IMR-90 (cell line): Measurements from ENCODE around the gene ABCC8. TPM values are rescaled to one million over a fixed set of nuclear protein-coding genes. Genes with fewer than 3 reads are reported as not detected.

Experiments
- ATAC-seq: fragments of 200-7000 bp; cut with Tn5 transposase; 2 replicates; pipeline ENCODE4 v1.9.1; 2020; ENCODE audit warnings: low read depth, mild to moderate bottlenecking, moderate library complexity
- BruUV-seq: library from RNA; stranded (reverse); fragments of 400-500 nt; replicated peaks from 2 replicates; lab custom pipeline; 2021; lab: Mats Ljungman, UMichigan
- CTCF ChIA-PET: fragments of 300-600 bp; formaldehyde crosslinking; extraction: SDS; loops from one replicate; lab custom pipeline; 2021; ENCODE audit warnings: antibody characterized with exemption; lab: Yijun Ruan, JAX
- POLR2A ChIA-PET: fragments of 300-600 bp; sonication (Branson Sonifier 250); formaldehyde crosslinking; loops from one replicate; lab custom pipeline; 2022; ENCODE audit warnings: antibody characterized with exemption; ENCODE audit not compliant: unreplicated experiment; lab: Charles Lee
- DNase-seq: peaks from one replicate; pipeline ENCODE4 v3.0.0; 2013
- H2AFZ ChIP-seq: replicated peaks from 2 replicates; pipeline ENCODE3; 2013; ENCODE audit warnings: low read length, mild to moderate bottlenecking; ENCODE audit not compliant: poor library complexity
- H2AK5ac ChIP-seq: 2 replicates; pipeline ENCODE4 v1.6.1; 2013; ENCODE audit warnings: low read depth, low read length, inconsistent platforms
- H2AK9ac ChIP-seq: replicated peaks from 2 replicates; pipeline ENCODE3; 2013; ENCODE audit warnings: mild to moderate bottlenecking, low read depth, low read length, moderate library complexity; ENCODE audit not compliant: poor library complexity
- H2BK120ac ChIP-seq: 2 replicates; pipeline ENCODE4 v1.6.1; 2013; ENCODE audit warnings: low read depth, low read length, inconsistent platforms
- H2BK15ac ChIP-seq: 3 replicates; pipeline ENCODE4 v1.6.1; 2013; ENCODE audit warnings: low read depth, low read length, inconsistent platforms
- H2BK20ac ChIP-seq: 2 replicates; pipeline ENCODE4 v1.6.1; 2013; ENCODE audit warnings: low read depth, mild to moderate bottlenecking, inconsistent platforms, low read length, moderate library complexity
- H2BK5ac ChIP-seq: 2 replicates; pipeline ENCODE4 v1.6.1; 2013; ENCODE audit warnings: mild to moderate bottlenecking, low read depth, low read length, inconsistent platforms; ENCODE audit not compliant: poor library complexity, severe bottlenecking
- H3K14ac ChIP-seq: replicated peaks from 2 replicates; pipeline ENCODE4 v1.6.1; 2013; ENCODE audit warnings: low read depth, low read length, inconsistent platforms
- H3K18ac ChIP-seq: 2 replicates; pipeline ENCODE4 v1.6.1; 2013; ENCODE audit warnings: low read depth, low read length, control low read depth
- H3K23ac ChIP-seq: 2 replicates; pipeline ENCODE4 v1.6.1; 2013; ENCODE audit warnings: low read depth, low read length, inconsistent platforms
- H3K27ac ChIP-seq: 2 replicates; pipeline ENCODE4 v1.5.1; 2013; ENCODE audit warnings: mild to moderate bottlenecking, control low read depth, low read length; ENCODE audit not compliant: insufficient read depth
- H3K27me3 ChIP-seq: 2 replicates; pipeline ENCODE4 v1.6.1; 2013; ENCODE audit warnings: low read length; ENCODE audit not compliant: control insufficient read depth, insufficient read depth
- H3K36me3 ChIP-seq: 2 replicates; pipeline ENCODE4 v1.6.1; 2013; ENCODE audit warnings: low read length, mixed read lengths; ENCODE audit not compliant: control insufficient read depth, insufficient read depth
- H3K4ac ChIP-seq: 2 replicates; pipeline ENCODE4 v1.6.1; 2013; ENCODE audit warnings: low read depth, low read length, inconsistent platforms
- H3K4me1 ChIP-seq: 2 replicates; pipeline ENCODE4 v1.6.1; 2013; ENCODE audit warnings: low read length, mixed read lengths; ENCODE audit not compliant: control insufficient read depth, insufficient read depth
- H3K4me2 ChIP-seq: 2 replicates; pipeline ENCODE4 v1.6.1; 2013; ENCODE audit warnings: low read depth, mild to moderate bottlenecking, control low read depth, low read length, moderate library complexity
- H3K4me3 ChIP-seq: 2 replicates; pipeline ENCODE4 v1.5.1; 2013; ENCODE audit warnings: low read depth, mild to moderate bottlenecking, control low read depth, low read length, moderate library complexity; ENCODE audit not compliant: insufficient read depth
- H3K56ac ChIP-seq: 2 replicates; pipeline ENCODE4 v1.6.1; 2013; ENCODE audit warnings: low read length, inconsistent platforms; ENCODE audit not compliant: insufficient read depth; ENCODE audit errors: extremely low read depth
- H3K79me1 ChIP-seq, 2 experiments: 2 replicates each; pipeline ENCODE4 v1.6.1; 2013; ENCODE audit warnings: low read length in 2 of 2, inconsistent platforms in 1 of 2, low read depth in 1 of 2
- H3K9ac ChIP-seq: 2 replicates; pipeline ENCODE4 v1.6.1; 2013; ENCODE audit warnings: low read depth, low read length, control low read depth
- H3K9me1 ChIP-seq: 2 replicates; pipeline ENCODE4 v1.6.1; 2013; ENCODE audit warnings: low read length, inconsistent platforms; ENCODE audit not compliant: insufficient read depth
- H3K9me3 ChIP-seq: 2 replicates; pipeline ENCODE4 v1.6.1; 2013; ENCODE audit warnings: low read length; ENCODE audit not compliant: control insufficient read depth, insufficient read depth
- H4K20me1 ChIP-seq: 2 replicates; pipeline ENCODE4 v1.6.1; 2013; ENCODE audit warnings: low read length, inconsistent platforms; ENCODE audit not compliant: insufficient read depth
- H4K5ac ChIP-seq: 2 replicates; pipeline ENCODE4 v1.6.1; 2013; ENCODE audit warnings: mild to moderate bottlenecking, low read depth, low read length, control low read depth
- H4K8ac ChIP-seq, 2 experiments: 2 replicates each; pipeline ENCODE4 v1.6.1; 2013; ENCODE audit warnings: low read depth in 2 of 2, low read length in 2 of 2, control low read depth in 1 of 2, inconsistent platforms in 1 of 2
- H4K91ac ChIP-seq: 2 replicates; pipeline ENCODE4 v1.6.1; 2013; ENCODE audit warnings: low read depth, low read length, inconsistent platforms; ENCODE audit not compliant: insufficient read depth
- CEBPB ChIP-seq: IDR thresholded peaks from 2 replicates; pipeline ENCODE4 v1.6.1; 2012; ENCODE audit warnings: low read depth, low read length, improper control_type of control experiment
- CHD1 ChIP-seq: IDR thresholded peaks from 2 replicates; pipeline ENCODE4 v1.6.1; 2012; ENCODE audit warnings: low read depth, low read length, improper control_type of control experiment
- CTCF ChIP-seq: conservative IDR thresholded peaks from 2 replicates; pipeline ENCODE4 v1.5.1; 2012; ENCODE audit warnings: mild to moderate bottlenecking, low read depth, low read length, improper control_type of control experiment
- FOS ChIP-seq: fragments of 150-350 bp; IDR thresholded peaks from 2 replicates; pipeline ENCODE4 v1.6.1; 2016; ENCODE audit warnings: low read depth, low read length
- MAZ ChIP-seq: IDR thresholded peaks from 2 replicates; pipeline ENCODE4 v1.6.1; 2012; ENCODE audit warnings: low read depth, mild to moderate bottlenecking, low read length, improper control_type of control experiment, moderate library complexity, borderline replicate concordance
- MXI1 ChIP-seq: IDR thresholded peaks from 2 replicates; pipeline ENCODE4 v1.6.1; 2012; ENCODE audit warnings: low read depth, mild to moderate bottlenecking, low read length, moderate library complexity, borderline replicate concordance
- NFE2L2 ChIP-seq: fragments of 150-350 bp; IDR thresholded peaks from 2 replicates; pipeline ENCODE4 v1.6.1; 2016; ENCODE audit warnings: low read depth, mild to moderate bottlenecking, low read length
- POLR2A ChIP-seq: IDR thresholded peaks from 2 replicates; pipeline ENCODE4 v1.6.1; 2012; ENCODE audit warnings: mild to moderate bottlenecking, low read depth, low read length
- RAD21 ChIP-seq: IDR thresholded peaks from 2 replicates; pipeline ENCODE4 v1.6.1; 2012; ENCODE audit warnings: low read length, improper control_type of control experiment
- RFX5 ChIP-seq: IDR thresholded peaks from 2 replicates; pipeline ENCODE4 v1.8.0; 2012; ENCODE audit warnings: low read depth, mild to moderate bottlenecking, low read length, moderate library complexity
- USF2 ChIP-seq: fragments of 150-350 bp; IDR thresholded peaks from 2 replicates; pipeline ENCODE4 v1.6.1; 2017; ENCODE audit warnings: mild to moderate bottlenecking, antibody characterized with exemption, low read length, low read depth
- WGBS, 2 experiments: methylation state at CpG; one replicate each; pipeline versions ENCODE4 v1.1.5 to v1.1.7; 2013; ENCODE audit warnings: missing lambda C conversion rate in 2 of 2; ENCODE audit not compliant: insufficient read length in 1 of 2; ENCODE audit errors: extremely low coverage in 2 of 2; 5-methylcytosine and 5-hydroxymethylcytosine counted together
- dilution Hi-C: fragments of 300-500 bp; cut with HindIII; formaldehyde crosslinking; loops from one replicate; pipeline ENCODE4 v1.14.3; 2018; ENCODE audit warnings: low sequenced_read_pairs; ENCODE audit not compliant: unreplicated experiment
- in situ Hi-C: fragments of 300-500 bp; cut with MboI; formaldehyde crosslinking; loops from 3 replicates; pipeline ENCODE4 v1.14.3; 2019; ENCODE audit warnings: low sequenced_read_pairs, inconsistent platforms, mixed read lengths
- intact Hi-C: fragments of 100-400 bp; cut with micrococcal nuclease; formaldehyde crosslinking; loops from 2 replicates; pipeline ENCODE4 v1.10.0; 2022
- polyA plus RNA-seq, 3 experiments: library from polyadenylated mRNA; depleted of rRNA; stranded (reverse); fragments of >200 nt; gene quantifications; 2 replicates each; pipeline ENCODE4 v1.2.3, GENCODE V29; 2012; ENCODE audit warnings: low replicate concordance in 1 of 3
- total RNA-seq: library from RNA; depleted of rRNA; stranded (reverse); fragments of >200 nt; gene quantifications from 2 replicates; pipeline ENCODE4 v1.2.3, GENCODE V29; 2012

ABCC8 gene
- total and polyA plus RNA-seq, 2 of the 4 experiments (the other 2 are of a cell fraction) = not detected

- no peak overlapping the region for H3K56ac ChIP-seq
- dilution Hi-C loops = no loop called here
- H3K4me2 ChIP-seq = no peak overlapping the region
- no CpG with 5 or more reads among the region's 5 CpGs for WGBS, 2 experiments
- H2AK5ac ChIP-seq = no peak overlapping the region
- no peak overlapping the region for H4K8ac ChIP-seq
- peaks cover 20% of the 10 kb centered on the region for H3K36me3 ChIP-seq
- no peaks in the 10 kb centered on the region for H4K20me1 ChIP-seq
- H4K91ac ChIP-seq = no peak overlapping the region
- H2BK5ac ChIP-seq = no peak overlapping the region
- no peak overlapping the region for H3K14ac ChIP-seq
- POLR2A ChIA-PET = no interaction called here
- in situ Hi-C loops = no loop called here
- no peak overlapping the region for H4K5ac ChIP-seq
- TF ChIP-seq RFX5 (no peak), CEBPB (no peak), RAD21 (no peak), FOS (no peak), CTCF (no peak), USF2 (no peak), POLR2A (no peak), CHD1 (no peak), NFE2L2 (no peak), MAZ (no peak), MXI1 (no peak)
- no peak overlapping the region for H3K9ac ChIP-seq
- no peak overlapping the region for H3K18ac ChIP-seq
- peaks cover 32% of the 10 kb centered on the region for H3K9me3 ChIP-seq
- CTCF ChIA-PET = interaction anchor here (1.1 kb wide), 1 partner anchor 21 kb away, joined by 3 read pairs; no protein-coding TSS in a partner anchor
- H2BK20ac ChIP-seq = no peak overlapping the region
- H3K4me1 ChIP-seq = peaks cover 4% of the 10 kb centered on the region; the same call in 1 of the 2 replicates
- no peak overlapping the region for H3K4ac ChIP-seq
- no peak overlapping the region for H3K27ac ChIP-seq
- no peak overlapping the region for H2AFZ ChIP-seq
- H3K23ac ChIP-seq = no peak overlapping the region
- no peak overlapping the region for H2BK120ac ChIP-seq
- no peak overlapping the region for H2AK9ac ChIP-seq
- H3K4me3 ChIP-seq = no peak overlapping the region
- H3K27me3 ChIP-seq = no peaks in the 10 kb centered on the region
- no peak overlapping the region for H2BK15ac ChIP-seq
- BruUV-seq = no TSS peak
- DNase-seq (no peak), ATAC-seq (no peak)
- no peaks in the 10 kb centered on the region for H3K9me1 ChIP-seq
- H3K79me1 ChIP-seq = no peaks in the 10 kb centered on the region
- intact Hi-C loops = no loop called here
Observed at GRCh38 chr11:17375547-17375946, 101.1 kb downstream of the ABCC8 start.
